ENCODE measurements around the gene PPP2R5A. TPM values are rescaled to one million over a fixed set of nuclear protein-coding genes. Genes with fewer than 3 reads are reported as not detected.

Gene PPP2R5A
- total and polyA plus RNA-seq, 2 of the 8 experiments (the other 6 are each of a cell fraction or from before 2014, with no cell fraction given): 14.6 to 36.3 TPM

DNA sequence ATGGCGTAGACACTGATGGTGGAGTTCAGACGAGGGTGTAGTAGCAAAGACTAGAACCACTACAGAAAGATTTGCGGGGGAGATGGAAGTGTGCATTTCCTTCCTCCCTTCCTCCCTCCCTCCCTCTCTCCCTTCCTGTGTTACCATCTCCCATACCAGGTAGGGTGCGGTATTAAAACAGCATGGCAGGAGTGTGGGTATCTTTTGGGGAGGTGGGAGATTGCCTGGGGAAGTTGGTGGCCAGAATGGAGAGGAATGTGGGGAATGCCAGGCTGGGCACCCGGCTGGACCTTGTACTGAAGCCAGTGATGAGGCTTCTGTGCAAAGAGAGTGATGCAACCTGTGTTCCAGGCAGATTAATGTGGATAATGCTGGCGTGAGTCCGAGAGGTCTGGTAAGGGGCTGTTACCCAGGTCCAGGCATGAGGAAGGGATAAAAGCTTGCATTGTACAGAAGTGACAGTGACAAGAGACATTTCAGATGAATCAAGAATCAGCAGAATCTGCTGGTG lies 30.3 kb upstream of the PPP2R5A start:
- Histone ChIP-seq H3K18ac (ENCODE audit: extremely low read depth, low read length) (no peak overlapping the region), H4K5ac (ENCODE audit: insufficient read length, low read depth, low read length) (no peak overlapping the region), H2BK5ac (ENCODE audit: low read depth, low read length) (no peak overlapping the region), H3K27ac (ENCODE audit: low read depth, low read length) (no peak overlapping the region), H3K36me3 (ENCODE audit: control insufficient read depth in 2 of 4, insufficient read depth in 4 of 4, low read length in 3 of 4) (no peaks in the 10 kb centered on the region), H3K4me1 (replicated peaks in 1 of 4; ENCODE audit: control insufficient read depth in 3 of 4, insufficient read depth in 4 of 4, low read length in 3 of 4) (no peaks in the 10 kb centered on the region), H3K9me3 (ENCODE audit: insufficient read depth in 2 of 2, low read depth in 1 of 2, low read length in 1 of 2) (no peaks in the 10 kb centered on the region), H3K23me2 (ENCODE audit: low read depth, low read length) (no peaks in the 10 kb centered on the region), H3K9ac (replicated peaks in 1 of 4; ENCODE audit: extremely low read depth in 1 of 4, low read depth in 3 of 4, low read length in 3 of 4) (no peak overlapping the region), H3K79me2 (ENCODE audit: control insufficient read depth in 1 of 2, insufficient read depth in 2 of 2, low read length in 2 of 2) (no peaks in the 10 kb centered on the region), H4K91ac (replicated peaks; ENCODE audit: insufficient read length, low read length) (no peak overlapping the region), H2BK15ac (ENCODE audit: low read length) (no peak overlapping the region), H2AK5ac (ENCODE audit: low read depth, low read length) (no peak overlapping the region), H4K20me1 (replicated peaks in 1 of 2; ENCODE audit: control insufficient read depth in 1 of 2, insufficient read depth in 2 of 2, low read length in 2 of 2) (no peaks in the 10 kb centered on the region), H2BK20ac (ENCODE audit: low read length) (no peak overlapping the region), H3K4ac (replicated peaks; ENCODE audit: insufficient read length, low read depth, low read length) (no peak overlapping the region), H2BK120ac (replicated peaks; ENCODE audit: low read depth, low read length) (no peak overlapping the region), H3K4me2 (ENCODE audit: insufficient read depth in 1 of 2, low read depth in 2 of 2, low read length in 2 of 2) (no peak overlapping the region), H2AFZ (ENCODE audit: low read length) (no peak overlapping the region), H3K79me1 (ENCODE audit: low read depth, low read length) (no peaks in the 10 kb centered on the region), H3K56ac (replicated peaks; ENCODE audit: insufficient read length, low read depth, low read length) (no peak overlapping the region), H2BK12ac (ENCODE audit: low read depth, low read length) (no peak overlapping the region), H4K8ac (ENCODE audit: extremely low read depth, insufficient read depth, low read length) (no peak overlapping the region), H3K27me3 (replicated peaks in 1 of 4; ENCODE audit: control insufficient read depth in 3 of 4, extremely low read depth in 1 of 4, insufficient read depth in 3 of 4, low read length in 3 of 4) (no peaks in the 10 kb centered on the region), H3K14ac (ENCODE audit: insufficient read length) (no peak overlapping the region), H3K4me3 (ENCODE audit: extremely low read depth in 1 of 4, insufficient read depth in 2 of 4, low read depth in 3 of 4, low read length in 4 of 4) (no peak overlapping the region), H3K23ac (ENCODE audit: insufficient read length) (no peak overlapping the region)
- WGBS, 2 experiments (ENCODE audit: extremely low coverage in 1 of 2, insufficient coverage in 1 of 2, insufficient read length in 1 of 2, insufficient replicate concordance in 2 of 2, low coverage in 1 of 2, low lambda C conversion rate in 2 of 2, missing lambda C conversion rate in 1 of 2): 89% methylated on average over 7 of the region's 7 CpGs; no CpG with 5 or more reads in 1 of the 2 experiments
- CTCF ChIA-PET (ENCODE audit: partially characterized antibody): interaction anchor here (0.8 to 1.3 kb wide), 2 partner anchors 12 to 184 kb away, joined by 3 to 4 read pairs; no protein-coding TSS in a partner anchor
- POLR2A ChIA-PET (ENCODE audit: partially characterized antibody): no interaction called here
- FAIRE-seq: no peak
- TF ChIP-seq CEBPB (IDR thresholded peaks at IDR 0.05; ENCODE audit: low read depth, low read length) (0 out of 2 replicates have a peak, but pooled peaks have one; percentile 21), FOSL1 (IDR thresholded peaks at IDR 0.05; ENCODE audit: insufficient read depth, low read depth, low read length) (no peak), TEAD4 (IDR thresholded peaks at IDR 0.05; ENCODE audit: low read depth, low read length) (0 out of 2 replicates have a peak, but pooled peaks have one; percentile 32)
- DNase-seq (ENCODE audit: low read depth in 1 of 2, low spot score in 2 of 2): no peak
